MG63 (cell line): ENCODE data around the gene MAU2. TPM values are rescaled to one million over a fixed set of nuclear protein-coding genes. Genes with fewer than 3 reads are reported as not detected.
A peak's percentile ranks its signal among the peaks of the same experiment; 100 is the strongest.
"Not testable (repeated sequence)": the region's sequence is repeated elsewhere in the genome, so short reads cannot be mapped to it uniquely, and the experiment has no call there.

Experiments
- DNase-seq: peaks from one replicate; pipeline ENCODE4 v3.0.0-alpha.2; 2020
- H3K27me3 ChIP-seq: fragments of 250-450 bp; sonication (Bioruptor Pico); 2 replicates; pipeline ENCODE4 v1.5.1; 2020; ENCODE audit warnings: mild to moderate bottlenecking, moderate library complexity
- H3K36me3 ChIP-seq: fragments of 250-450 bp; sonication (Bioruptor Pico); 2 replicates; pipeline ENCODE4 v1.5.1; 2020; ENCODE audit warnings: mild to moderate bottlenecking, moderate library complexity
- H3K4me3 ChIP-seq: fragments of 250-450 bp; sonication (Bioruptor Pico); 2 replicates; pipeline ENCODE4 v1.5.1; 2020; ENCODE audit warnings: mild to moderate bottlenecking, moderate library complexity
- H3K9me3 ChIP-seq: fragments of 250-450 bp; sonication (Bioruptor Pico); 2 replicates; pipeline ENCODE4 v1.5.1; 2020; ENCODE audit warnings: mild to moderate bottlenecking, moderate library complexity
- total RNA-seq: library from RNA; depleted of rRNA; stranded (reverse); fragments of >200 nt; shearing (Covaris generic); gene quantifications from 2 replicates; pipeline ENCODE4 v1.2.3, GENCODE V29; 2014; ENCODE audit warnings: low replicate concordance

Gene MAU2
- total RNA-seq, 1 experiment from 2014 or later = 32.9 TPM

- Histone ChIP-seq H3K27me3 (no peaks in the 10 kb centered on the region), H3K4me3 (no peak overlapping the region), H3K36me3 (peaks cover 69% of the 10 kb centered on the region), H3K9me3 (no peaks in the 10 kb centered on the region)
- no peak for DNase-seq
Measured at GRCh38 chr19:19355606-19356139, 35.0 kb downstream of the MAU2 start.

- H3K36me3 ChIP-seq = peaks cover 61% of the 10 kb centered on the region
- H3K27me3 ChIP-seq = no peaks in the 10 kb centered on the region
- no peak for DNase-seq
- H3K9me3 ChIP-seq = no peaks in the 10 kb centered on the region
- H3K4me3 ChIP-seq = no peak overlapping the region
Measured at GRCh38 chr19:19356500-19356899, 35.9 kb downstream of the MAU2 start.

GRCh38 chr19:19356901-19357566, 36.4 kb downstream of the MAU2 start:
- peaks cover 58% of the 10 kb centered on the region for H3K36me3 ChIP-seq
- H3K9me3 ChIP-seq = no peaks in the 10 kb centered on the region
- DNase-seq = no peak
- no peaks in the 10 kb centered on the region for H3K27me3 ChIP-seq
- no peak overlapping the region for H3K4me3 ChIP-seq

- no peaks in the 10 kb centered on the region for H3K9me3 ChIP-seq
- H3K27me3 ChIP-seq = no peaks in the 10 kb centered on the region
- H3K36me3 ChIP-seq = peaks cover 17% of the 10 kb centered on the region
- DNase-seq = peak; percentile 84
- no peak overlapping the region for H3K4me3 ChIP-seq
Measured at GRCh38 chr19:19361075-19361594, 40.5 kb downstream of the MAU2 start.

GRCh38 chr19:19362075-19362474, 41.4 kb downstream of the MAU2 start:
- H3K9me3 ChIP-seq = no peaks in the 10 kb centered on the region
- DNase-seq = no peak
- H3K36me3 ChIP-seq = peaks cover 9% of the 10 kb centered on the region
- no peak overlapping the region for H3K4me3 ChIP-seq
- H3K27me3 ChIP-seq = no peaks in the 10 kb centered on the region

- DNase-seq = peak; percentile 67
- no peaks in the 10 kb centered on the region for H3K36me3 ChIP-seq
- no peaks in the 10 kb centered on the region for H3K27me3 ChIP-seq
- no peak overlapping the region for H3K4me3 ChIP-seq
- no peaks in the 10 kb centered on the region for H3K9me3 ChIP-seq
Measured at GRCh38 chr19:19366434-19367396, 46.1 kb downstream of the MAU2 start.

GRCh38 chr19:19368087-19368486, 47.5 kb downstream of the MAU2 start:
- no peaks in the 10 kb centered on the region for H3K27me3 ChIP-seq
- no peak for DNase-seq
- no peak overlapping the region for H3K4me3 ChIP-seq
- no peaks in the 10 kb centered on the region for H3K36me3 ChIP-seq
- no peaks in the 10 kb centered on the region for H3K9me3 ChIP-seq

- H3K27me3 ChIP-seq = no peaks in the 10 kb centered on the region
- no peak for DNase-seq
- no peak overlapping the region for H3K4me3 ChIP-seq
- H3K36me3 ChIP-seq = no peaks in the 10 kb centered on the region
- no peaks in the 10 kb centered on the region for H3K9me3 ChIP-seq
Measured at GRCh38 chr19:19371059-19371458, 50.4 kb downstream of the MAU2 start.

- DNase-seq = peak; percentile 53
- Histone ChIP-seq H3K9me3 (no peaks in the 10 kb centered on the region), H3K4me3 (no peak overlapping the region), H3K36me3 (no peaks in the 10 kb centered on the region), H3K27me3 (no peaks in the 10 kb centered on the region)
Measured at GRCh38 chr19:19372656-19373416, 52.2 kb downstream of the MAU2 start.

GRCh38 chr19:19379527-19379926, 58.9 kb downstream of the MAU2 start:
- H3K9me3 ChIP-seq = no peaks in the 10 kb centered on the region
- no peaks in the 10 kb centered on the region for H3K36me3 ChIP-seq
- H3K27me3 ChIP-seq = no peaks in the 10 kb centered on the region
- no peak for DNase-seq
- H3K4me3 ChIP-seq = no peak overlapping the region

GRCh38 chr19:19380316-19380715, 59.7 kb downstream of the MAU2 start:
- DNase-seq, H3K9me3 ChIP-seq, H3K36me3 ChIP-seq, H3K4me3 ChIP-seq, H3K27me3 ChIP-seq: not testable (repeated sequence)

- no peak overlapping the region for H3K4me3 ChIP-seq
- H3K36me3 ChIP-seq = no peaks in the 10 kb centered on the region
- DNase-seq = no peak
- H3K27me3 ChIP-seq = no peaks in the 10 kb centered on the region
- H3K9me3 ChIP-seq = no peaks in the 10 kb centered on the region
Measured at GRCh38 chr19:19381007-19381926, 60.6 kb downstream of the MAU2 start.

GRCh38 chr19:19382118-19382517, 61.5 kb downstream of the MAU2 start:
- Histone ChIP-seq H3K27me3 (no peaks in the 10 kb centered on the region), H3K4me3 (no peak overlapping the region), H3K9me3 (no peaks in the 10 kb centered on the region), H3K36me3 (no peaks in the 10 kb centered on the region)
- DNase-seq = no peak

GRCh38 chr19:19384486-19384885, 63.9 kb downstream of the MAU2 start:
- peaks cover 7% of the 10 kb centered on the region for H3K36me3 ChIP-seq
- no peaks in the 10 kb centered on the region for H3K9me3 ChIP-seq
- peak overlapping the region; percentile 98 for H3K4me3 ChIP-seq
- no peak for DNase-seq
- no peaks in the 10 kb centered on the region for H3K27me3 ChIP-seq

GRCh38 chr19:19385131-19385895, 64.7 kb downstream of the MAU2 start:
- H3K27me3 ChIP-seq = no peaks in the 10 kb centered on the region
- peak overlapping the region; percentile 98 for H3K4me3 ChIP-seq
- peak; percentile 100 for DNase-seq
- H3K9me3 ChIP-seq = no peaks in the 10 kb centered on the region
- H3K36me3 ChIP-seq = peaks cover 12% of the 10 kb centered on the region
